ENCODE data around the gene ENSA. TPM values are rescaled to one million over a fixed set of nuclear protein-coding genes. Genes with fewer than 3 reads are reported as not detected.
"Not testable (repeated sequence)": the region's sequence is repeated elsewhere in the genome, so short reads cannot be mapped to it uniquely, and the experiment has no call there.

The ENSA gene
- total and polyA plus RNA-seq, 2 of the 4 experiments (the other 2 are of a cell fraction): 53.2 to 96.5 TPM

GRCh38 chr1:150603711-150604110 is 25.7 kb downstream of the ENSA start:
- Histone ChIP-seq H2BK120ac (ENCODE audit: low read depth, low read length) (peak overlapping the region; percentile 92), H3K23ac (ENCODE audit: low read depth, low read length) (peak overlapping the region; percentile 86; the same call in 1 of the 2 replicates), H3K4me1 (ENCODE audit: control insufficient read depth, insufficient read depth, low read length) (peaks cover 6% of the 10 kb centered on the region), H3K27ac (ENCODE audit: insufficient read depth, low read length) (peak overlapping the region; percentile 89), H3K9ac (ENCODE audit: low read depth, low read length) (no peak overlapping the region), H3K4me3 (ENCODE audit: insufficient read depth, low read depth, low read length) (no peak overlapping the region), H4K5ac (ENCODE audit: low read depth, low read length) (peak overlapping the region; percentile 94), H3K9me3 (ENCODE audit: control insufficient read depth, insufficient read depth, low read length) (no peaks in the 10 kb centered on the region), H3K18ac (ENCODE audit: low read depth, low read length) (peak overlapping the region; percentile 91), H4K91ac (ENCODE audit: insufficient read depth, low read depth, low read length) (peak overlapping the region; percentile 95), H3K14ac (replicated peaks; ENCODE audit: low read depth, low read length) (peak overlapping the region; percentile 97), H2AFZ (replicated peaks; ENCODE audit: low read length, poor library complexity) (no peak overlapping the region), H2BK15ac (ENCODE audit: low read depth, low read length) (peak overlapping the region; percentile 100), H3K4me2 (ENCODE audit: low read depth, low read length) (no peak overlapping the region), H3K36me3 (ENCODE audit: control insufficient read depth, insufficient read depth, low read length) (no peaks in the 10 kb centered on the region), H3K79me1 (ENCODE audit: low read depth in 1 of 2, low read length in 2 of 2) (peaks cover 11 to 40% of the 10 kb centered on the region in 2 experiments), H3K4ac (ENCODE audit: low read depth, low read length) (peak overlapping the region; percentile 97), H3K27me3 (ENCODE audit: control insufficient read depth, insufficient read depth, low read length) (no peaks in the 10 kb centered on the region), H4K20me1 (ENCODE audit: insufficient read depth, low read length) (no peaks in the 10 kb centered on the region), H4K8ac (ENCODE audit: low read depth in 2 of 2, low read length in 2 of 2) (peak overlapping the region; percentile 83 to 92), H2AK9ac (replicated peaks; ENCODE audit: low read depth, low read length, poor library complexity) (no peak overlapping the region), H2AK5ac (ENCODE audit: low read depth, low read length) (peak overlapping the region; percentile 99), H3K56ac (ENCODE audit: extremely low read depth, insufficient read depth, low read length) (peak overlapping the region; percentile 46; the same call in 1 of the 2 replicates), H2BK20ac (ENCODE audit: low read depth, low read length) (peak overlapping the region; percentile 97), H2BK5ac (ENCODE audit: low read depth, low read length, poor library complexity, severe bottlenecking) (peak overlapping the region; percentile 98), H3K9me1 (ENCODE audit: insufficient read depth, low read length) (peaks cover 5% of the 10 kb centered on the region)
- no CpG with 5 or more reads among the region's 3 CpGs for WGBS, 2 experiments (ENCODE audit: extremely low coverage in 2 of 2, insufficient read length in 1 of 2)
- DNase-seq: no peak
- BruUV-seq (replicated peaks): no TSS peak
- intact Hi-C loops (cut with micrococcal nuclease) (no loop called here), in situ Hi-C loops (cut with MboI; ENCODE audit: low sequenced_read_pairs) (no loop called here), dilution Hi-C loops (cut with HindIII; ENCODE audit: low sequenced_read_pairs, unreplicated experiment) (no loop called here)
- no peak for ATAC-seq (ENCODE audit: low read depth)
- POLR2A ChIA-PET (ENCODE audit: unreplicated experiment): interaction anchor here (0.5 kb wide), 1 partner anchor 25 kb away, joined by 5 read pairs; no protein-coding TSS in a partner anchor
- CTCF ChIA-PET: no interaction called here
- TF ChIP-seq CEBPB (IDR thresholded peaks at IDR 0.05; ENCODE audit: low read depth, low read length) (no peak), FOS (IDR thresholded peaks at IDR 0.05; ENCODE audit: low read depth, low read length) (no peak)

- not testable (repeated sequence) for ATAC-seq (ENCODE audit: low read depth)
- CTCF ChIA-PET: interaction anchor here (0.7 kb wide), 1 partner anchor 648 kb away, joined by 3 read pairs; no protein-coding TSS in a partner anchor
Measured at GRCh38 chr1:150602372-150602771, 27.0 kb downstream of the ENSA start.

More at GRCh38 chr1:150602372-150602771, 27.0 kb downstream of the ENSA start:
- Histone ChIP-seq H3K4ac (ENCODE audit: low read depth, low read length) (peak overlapping the region; percentile 29; the same call in 1 of the 2 replicates), H4K8ac (ENCODE audit: low read depth in 2 of 2, low read length in 2 of 2) (0 out of 4 replicates have a peak overlapping the region, but pooled peaks of 1 of the 2 experiments have one; percentile 42), H2AK5ac (ENCODE audit: low read depth, low read length) (peak overlapping the region; percentile 72), H2BK15ac (ENCODE audit: low read depth, low read length) (0 out of 3 replicates have a peak overlapping the region, but pooled peaks have one; percentile 57), H3K79me1 (ENCODE audit: low read depth in 1 of 2, low read length in 2 of 2) (peaks cover 11 to 36% of the 10 kb centered on the region in 2 experiments)
- H3K4me1 ChIP-seq (ENCODE audit: control insufficient read depth, insufficient read depth, low read length); in situ Hi-C loops (cut with MboI; ENCODE audit: low sequenced_read_pairs); H2AFZ ChIP-seq (replicated peaks; ENCODE audit: low read length, poor library complexity); H4K91ac ChIP-seq (ENCODE audit: insufficient read depth, low read depth, low read length); H4K20me1 ChIP-seq (ENCODE audit: insufficient read depth, low read length); H2BK120ac ChIP-seq (ENCODE audit: low read depth, low read length); H3K9ac ChIP-seq (ENCODE audit: low read depth, low read length); H2AK9ac ChIP-seq (replicated peaks; ENCODE audit: low read depth, low read length, poor library complexity); H3K4me2 ChIP-seq (ENCODE audit: low read depth, low read length); H3K4me3 ChIP-seq (ENCODE audit: insufficient read depth, low read depth, low read length); H3K23ac ChIP-seq (ENCODE audit: low read depth, low read length); intact Hi-C loops (cut with micrococcal nuclease); H3K27me3 ChIP-seq (ENCODE audit: control insufficient read depth, insufficient read depth, low read length); H3K14ac ChIP-seq (replicated peaks; ENCODE audit: low read depth, low read length); H3K9me3 ChIP-seq (ENCODE audit: control insufficient read depth, insufficient read depth, low read length); H3K56ac ChIP-seq (ENCODE audit: extremely low read depth, insufficient read depth, low read length); DNase-seq; H2BK20ac ChIP-seq (ENCODE audit: low read depth, low read length); H3K9me1 ChIP-seq (ENCODE audit: insufficient read depth, low read length); H3K18ac ChIP-seq (ENCODE audit: low read depth, low read length); H3K27ac ChIP-seq (ENCODE audit: insufficient read depth, low read length); H4K5ac ChIP-seq (ENCODE audit: low read depth, low read length); dilution Hi-C loops (cut with HindIII; ENCODE audit: low sequenced_read_pairs, unreplicated experiment); POLR2A ChIA-PET (ENCODE audit: unreplicated experiment); BruUV-seq (replicated peaks); H3K36me3 ChIP-seq (ENCODE audit: control insufficient read depth, insufficient read depth, low read length); H2BK5ac ChIP-seq (ENCODE audit: low read depth, low read length, poor library complexity, severe bottlenecking): not testable (repeated sequence)
- WGBS, 2 experiments (ENCODE audit: extremely low coverage in 2 of 2, insufficient read length in 1 of 2): 100% methylated on average over 2 of the region's 12 CpGs; no CpG with 5 or more reads in 1 of the 2 experiments
